HepG2 (cell line): Measurements from ENCODE around the gene RNF208. TPM values are rescaled to one million over a fixed set of nuclear protein-coding genes. Genes with fewer than 3 reads are reported as not detected.

Source experiments
- AHR ChIP-seq: IDR thresholded peaks from 2 replicates; pipeline ENCODE4 v1.6.1; 2018; ENCODE audit warnings: missing genetic modification reagents, missing compliant biosample characterization
- HIVEP1 ChIP-seq: sonication (generic); formaldehyde crosslinking; IDR thresholded peaks from 2 replicates; pipeline ENCODE4 v1.4.0; 2020; ENCODE audit warnings: mild to moderate bottlenecking, missing genetic modification reagents
- KLF12 ChIP-seq: sonication (generic); formaldehyde crosslinking; IDR thresholded peaks from 2 replicates; pipeline ENCODE4 v1.4.0; 2020; ENCODE audit warnings: missing genetic modification reagents, borderline replicate concordance
- MTF1 ChIP-seq: sonication (generic); formaldehyde crosslinking; IDR thresholded peaks from 2 replicates; pipeline ENCODE4 v1.5.0; 2020; ENCODE audit warnings: missing genetic modification reagents
- NFRKB ChIP-seq: fragments of 450-650 bp; IDR thresholded peaks from 2 replicates; pipeline ENCODE4 v1.6.1; 2017
- PCBP2 ChIP-seq: fragments of 200-400 bp; formaldehyde crosslinking; optimal IDR thresholded peaks from 2 replicates; pipeline ENCODE3; 2018; ENCODE audit warnings: low read length, low read depth; ENCODE audit not compliant: poor library complexity, severe bottlenecking
- ZBTB20 ChIP-seq: sonication (generic); formaldehyde crosslinking; IDR thresholded peaks from 2 replicates; pipeline ENCODE4 v1.8.1; 2023; ENCODE audit warnings: missing genetic modification reagents, low read depth, mild to moderate bottlenecking, borderline replicate concordance
- ZMYM4 ChIP-seq: sonication (generic); formaldehyde crosslinking; IDR thresholded peaks from 2 replicates; pipeline ENCODE4 v1.8.1; 2023; ENCODE audit warnings: mild to moderate bottlenecking, missing genetic modification reagents
- ZNF260 ChIP-seq: sonication (generic); formaldehyde crosslinking; IDR thresholded peaks from 2 replicates; pipeline ENCODE4 v1.4.0; 2020; ENCODE audit warnings: missing genetic modification reagents, low read depth, mild to moderate bottlenecking, borderline replicate concordance
- ZNF382 ChIP-seq: sonication (generic); formaldehyde crosslinking; IDR thresholded peaks from 2 replicates; pipeline ENCODE4 v1.5.0; 2020; ENCODE audit warnings: missing genetic modification reagents, mild to moderate bottlenecking, borderline replicate concordance
- ZNF44 ChIP-seq: sonication (generic); formaldehyde crosslinking; IDR thresholded peaks from 2 replicates; pipeline ENCODE4 v1.5.1; 2020; ENCODE audit warnings: mild to moderate bottlenecking, missing genetic modification reagents
- ZNF510 ChIP-seq: sonication (generic); formaldehyde crosslinking; IDR thresholded peaks from 2 replicates; pipeline ENCODE4 v1.4.0; 2020; ENCODE audit warnings: low read depth, mild to moderate bottlenecking, missing genetic modification reagents
- ZNF674 ChIP-seq: sonication (generic); formaldehyde crosslinking; IDR thresholded peaks from 2 replicates; pipeline ENCODE4 v1.5.0; 2020; ENCODE audit warnings: low read depth, mild to moderate bottlenecking, missing genetic modification reagents
- ZNF737 ChIP-seq: sonication (generic); formaldehyde crosslinking; IDR thresholded peaks from 2 replicates; pipeline ENCODE4 v1.5.0; 2020; ENCODE audit warnings: missing genetic modification reagents, mild to moderate bottlenecking, borderline replicate concordance
- polyA plus RNA-seq, 8 experiments: library from polyadenylated mRNA; depleted of rRNA in 3 of 8; stranded (reverse) in 7 of 8; unstranded in 1 of 8; fragments of >200 nt; fragmentation: Illumina TruSeq in 4 of 8; extraction: Trizol in 4 of 8; gene quantifications; 2 replicates each; pipeline versions ENCODE4 v1.2.1 to v1.2.3, GENCODE V29; 2011 to 2016; ENCODE audit warnings: low read depth in 4 of 8, missing spikeins in 1 of 8, mixed read lengths in 1 of 8; ENCODE audit not compliant: insufficient read depth in 1 of 8
- total RNA-seq, 5 experiments: library from RNA; depleted of rRNA; stranded (reverse); fragments of >200 nt; fragmentation: Illumina TruSeq; extraction: Trizol; gene quantifications; 2 replicates each; pipeline ENCODE4 v1.2.3, GENCODE V29; 2016; ENCODE audit warnings: low read depth in 1 of 5
- TF ChIP-seq, protein P1 (sequence below): sonication (generic); formaldehyde crosslinking; IDR thresholded peaks from 2 replicates; pipeline ENCODE4 v1.8.1; 2023; ENCODE audit warnings: missing genetic modification reagents, mild to moderate bottlenecking, borderline replicate concordance
- TF ChIP-seq, protein P2 (sequence below): sonication (generic); formaldehyde crosslinking; IDR thresholded peaks from 2 replicates; pipeline ENCODE4 v1.4.0; 2020; ENCODE audit warnings: missing genetic modification reagents, mild to moderate bottlenecking, borderline replicate concordance
- TF ChIP-seq, protein P3 (sequence below): sonication (generic); formaldehyde crosslinking; IDR thresholded peaks from 2 replicates; pipeline ENCODE4 v1.5.1; 2020; ENCODE audit warnings: mild to moderate bottlenecking, moderate library complexity, missing genetic modification reagents
- TF ChIP-seq, protein P4 (sequence below): sonication (generic); formaldehyde crosslinking; IDR thresholded peaks from 2 replicates; pipeline ENCODE4 v1.8.0; 2022; ENCODE audit warnings: missing genetic modification reagents, mild to moderate bottlenecking, moderate library complexity, borderline replicate concordance
- TF ChIP-seq, protein P5 (sequence below): sonication (generic); formaldehyde crosslinking; IDR thresholded peaks from 2 replicates; pipeline ENCODE4 v1.4.0; 2020; ENCODE audit warnings: mild to moderate bottlenecking, missing genetic modification reagents, borderline replicate concordance

RNF208 gene
- total and polyA plus RNA-seq, 2 of the 13 experiments (the other 11 are each of a cell fraction or from before 2014, with no cell fraction given): 1.6 to 2.1 TPM

DNA sequence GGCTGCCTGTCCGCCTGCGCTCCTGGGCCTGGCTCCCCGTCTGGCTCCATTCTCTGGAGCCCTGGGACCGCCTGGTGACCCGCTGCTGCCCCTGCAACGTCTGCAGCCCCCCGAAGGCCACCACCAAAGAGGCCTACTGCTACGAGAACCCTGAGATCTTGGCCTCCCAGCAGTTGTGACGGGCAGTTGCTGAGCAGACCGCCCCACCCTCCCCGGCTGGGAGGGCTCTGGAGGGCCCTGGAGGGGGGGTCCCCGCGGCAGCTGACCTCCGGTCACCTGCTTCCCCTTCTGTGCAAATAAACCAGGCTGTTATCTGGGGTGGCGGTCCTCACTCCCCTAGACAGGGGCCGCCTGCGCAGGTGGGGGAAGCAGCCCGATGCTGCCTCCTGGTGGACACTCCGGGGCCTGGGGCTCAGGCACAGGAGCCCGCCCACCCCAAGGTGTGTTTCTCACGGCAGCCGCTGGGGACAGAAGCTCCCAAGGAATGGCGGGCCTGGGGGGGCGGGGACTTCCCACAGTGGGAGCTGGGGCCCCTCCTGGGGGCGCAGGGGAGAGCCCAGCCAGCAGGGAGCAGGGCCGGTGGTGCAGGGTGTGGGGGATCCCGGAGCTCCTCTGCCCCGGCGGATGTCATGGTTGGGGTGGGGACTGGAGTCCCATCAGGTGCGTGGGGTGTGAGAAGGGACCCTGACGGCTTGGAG, 14.3 kb upstream of the RNF208 start (continued):
- TF ChIP-seq, protein P1, sequence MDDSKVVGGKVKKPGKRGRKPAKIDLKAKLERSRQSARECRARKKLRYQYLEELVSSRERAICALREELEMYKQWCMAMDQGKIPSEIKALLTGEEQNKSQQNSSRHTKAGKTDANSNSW (CRISPR knock-in tag): no peak
- TF ChIP-seq HIVEP1 (CRISPR knock-in tag) (peak; percentile 80), ZMYM4 (CRISPR knock-in tag) (peak; percentile 67), ZNF510 (no peak), ZNF382 (CRISPR knock-in tag) (no peak), AHR (CRISPR knock-in tag) (no peak; the same call in 1 of the 2 replicates), NFRKB (no peak), ZBTB20 (peak; percentile 75; the same call in 1 of the 2 replicates), ZNF260 (no peak), MTF1 (no peak), PCBP2 (no peak), ZNF737 (CRISPR knock-in tag) (no peak), ZNF44 (CRISPR knock-in tag) (no peak), ZNF674 (CRISPR knock-in tag) (no peak), KLF12 (CRISPR knock-in tag) (no peak; the same call in 1 of the 2 replicates)
- TF ChIP-seq, protein P2, sequence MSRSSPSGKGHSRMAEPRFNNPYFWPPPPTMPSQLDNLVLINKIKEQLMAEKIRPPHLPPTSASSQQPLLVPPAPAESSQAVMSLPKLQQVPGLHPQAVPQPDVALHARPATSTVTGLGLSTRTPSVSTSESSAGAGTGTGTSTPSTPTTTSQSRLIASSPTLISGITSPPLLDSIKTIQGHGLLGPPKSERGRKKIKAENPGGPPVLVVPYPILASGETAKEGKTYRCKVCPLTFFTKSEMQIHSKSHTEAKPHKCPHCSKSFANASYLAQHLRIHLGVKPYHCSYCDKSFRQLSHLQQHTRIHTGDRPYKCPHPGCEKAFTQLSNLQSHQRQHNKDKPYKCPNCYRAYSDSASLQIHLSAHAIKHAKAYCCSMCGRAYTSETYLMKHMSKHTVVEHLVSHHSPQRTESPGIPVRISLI (CRISPR knock-in tag): no peak; the same call in 1 of the 2 replicates
- TF ChIP-seq, protein P3, sequence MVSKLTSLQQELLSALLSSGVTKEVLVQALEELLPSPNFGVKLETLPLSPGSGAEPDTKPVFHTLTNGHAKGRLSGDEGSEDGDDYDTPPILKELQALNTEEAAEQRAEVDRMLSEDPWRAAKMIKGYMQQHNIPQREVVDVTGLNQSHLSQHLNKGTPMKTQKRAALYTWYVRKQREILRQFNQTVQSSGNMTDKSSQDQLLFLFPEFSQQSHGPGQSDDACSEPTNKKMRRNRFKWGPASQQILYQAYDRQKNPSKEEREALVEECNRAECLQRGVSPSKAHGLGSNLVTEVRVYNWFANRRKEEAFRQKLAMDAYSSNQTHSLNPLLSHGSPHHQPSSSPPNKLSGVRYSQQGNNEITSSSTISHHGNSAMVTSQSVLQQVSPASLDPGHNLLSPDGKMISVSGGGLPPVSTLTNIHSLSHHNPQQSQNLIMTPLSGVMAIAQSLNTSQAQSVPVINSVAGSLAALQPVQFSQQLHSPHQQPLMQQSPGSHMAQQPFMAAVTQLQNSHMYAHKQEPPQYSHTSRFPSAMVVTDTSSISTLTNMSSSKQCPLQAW (CRISPR knock-in tag): peak; percentile 95
- TF ChIP-seq, protein P4, sequence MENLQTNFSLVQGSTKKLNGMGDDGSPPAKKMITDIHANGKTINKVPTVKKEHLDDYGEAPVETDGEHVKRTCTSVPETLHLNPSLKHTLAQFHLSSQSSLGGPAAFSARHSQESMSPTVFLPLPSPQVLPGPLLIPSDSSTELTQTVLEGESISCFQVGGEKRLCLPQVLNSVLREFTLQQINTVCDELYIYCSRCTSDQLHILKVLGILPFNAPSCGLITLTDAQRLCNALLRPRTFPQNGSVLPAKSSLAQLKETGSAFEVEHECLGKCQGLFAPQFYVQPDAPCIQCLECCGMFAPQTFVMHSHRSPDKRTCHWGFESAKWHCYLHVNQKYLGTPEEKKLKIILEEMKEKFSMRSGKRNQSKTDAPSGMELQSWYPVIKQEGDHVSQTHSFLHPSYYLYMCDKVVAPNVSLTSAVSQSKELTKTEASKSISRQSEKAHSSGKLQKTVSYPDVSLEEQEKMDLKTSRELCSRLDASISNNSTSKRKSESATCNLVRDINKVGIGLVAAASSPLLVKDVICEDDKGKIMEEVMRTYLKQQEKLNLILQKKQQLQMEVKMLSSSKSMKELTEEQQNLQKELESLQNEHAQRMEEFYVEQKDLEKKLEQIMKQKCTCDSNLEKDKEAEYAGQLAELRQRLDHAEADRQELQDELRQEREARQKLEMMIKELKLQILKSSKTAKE (CRISPR knock-in tag): peak; percentile 89
- TF ChIP-seq, protein P5, sequence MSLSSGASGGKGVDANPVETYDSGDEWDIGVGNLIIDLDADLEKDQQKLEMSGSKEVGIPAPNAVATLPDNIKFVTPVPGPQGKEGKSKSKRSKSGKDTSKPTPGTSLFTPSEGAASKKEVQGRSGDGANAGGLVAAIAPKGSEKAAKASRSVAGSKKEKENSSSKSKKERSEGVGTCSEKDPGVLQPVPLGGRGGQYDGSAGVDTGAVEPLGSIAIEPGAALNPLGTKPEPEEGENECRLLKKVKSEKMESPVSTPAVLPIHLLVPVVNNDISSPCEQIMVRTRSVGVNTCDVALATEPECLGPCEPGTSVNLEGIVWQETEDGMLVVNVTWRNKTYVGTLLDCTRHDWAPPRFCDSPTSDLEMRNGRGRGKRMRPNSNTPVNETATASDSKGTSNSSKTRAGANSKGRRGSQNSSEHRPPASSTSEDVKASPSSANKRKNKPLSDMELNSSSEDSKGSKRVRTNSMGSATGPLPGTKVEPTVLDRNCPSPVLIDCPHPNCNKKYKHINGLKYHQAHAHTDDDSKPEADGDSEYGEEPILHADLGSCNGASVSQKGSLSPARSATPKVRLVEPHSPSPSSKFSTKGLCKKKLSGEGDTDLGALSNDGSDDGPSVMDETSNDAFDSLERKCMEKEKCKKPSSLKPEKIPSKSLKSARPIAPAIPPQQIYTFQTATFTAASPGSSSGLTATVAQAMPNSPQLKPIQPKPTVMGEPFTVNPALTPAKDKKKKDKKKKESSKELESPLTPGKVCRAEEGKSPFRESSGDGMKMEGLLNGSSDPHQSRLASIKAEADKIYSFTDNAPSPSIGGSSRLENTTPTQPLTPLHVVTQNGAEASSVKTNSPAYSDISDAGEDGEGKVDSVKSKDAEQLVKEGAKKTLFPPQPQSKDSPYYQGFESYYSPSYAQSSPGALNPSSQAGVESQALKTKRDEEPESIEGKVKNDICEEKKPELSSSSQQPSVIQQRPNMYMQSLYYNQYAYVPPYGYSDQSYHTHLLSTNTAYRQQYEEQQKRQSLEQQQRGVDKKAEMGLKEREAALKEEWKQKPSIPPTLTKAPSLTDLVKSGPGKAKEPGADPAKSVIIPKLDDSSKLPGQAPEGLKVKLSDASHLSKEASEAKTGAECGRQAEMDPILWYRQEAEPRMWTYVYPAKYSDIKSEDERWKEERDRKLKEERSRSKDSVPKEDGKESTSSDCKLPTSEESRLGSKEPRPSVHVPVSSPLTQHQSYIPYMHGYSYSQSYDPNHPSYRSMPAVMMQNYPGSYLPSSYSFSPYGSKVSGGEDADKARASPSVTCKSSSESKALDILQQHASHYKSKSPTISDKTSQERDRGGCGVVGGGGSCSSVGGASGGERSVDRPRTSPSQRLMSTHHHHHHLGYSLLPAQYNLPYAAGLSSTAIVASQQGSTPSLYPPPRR (CRISPR knock-in tag): peak; percentile 69
